ENCODE data around the gene PEPD.

DNA sequence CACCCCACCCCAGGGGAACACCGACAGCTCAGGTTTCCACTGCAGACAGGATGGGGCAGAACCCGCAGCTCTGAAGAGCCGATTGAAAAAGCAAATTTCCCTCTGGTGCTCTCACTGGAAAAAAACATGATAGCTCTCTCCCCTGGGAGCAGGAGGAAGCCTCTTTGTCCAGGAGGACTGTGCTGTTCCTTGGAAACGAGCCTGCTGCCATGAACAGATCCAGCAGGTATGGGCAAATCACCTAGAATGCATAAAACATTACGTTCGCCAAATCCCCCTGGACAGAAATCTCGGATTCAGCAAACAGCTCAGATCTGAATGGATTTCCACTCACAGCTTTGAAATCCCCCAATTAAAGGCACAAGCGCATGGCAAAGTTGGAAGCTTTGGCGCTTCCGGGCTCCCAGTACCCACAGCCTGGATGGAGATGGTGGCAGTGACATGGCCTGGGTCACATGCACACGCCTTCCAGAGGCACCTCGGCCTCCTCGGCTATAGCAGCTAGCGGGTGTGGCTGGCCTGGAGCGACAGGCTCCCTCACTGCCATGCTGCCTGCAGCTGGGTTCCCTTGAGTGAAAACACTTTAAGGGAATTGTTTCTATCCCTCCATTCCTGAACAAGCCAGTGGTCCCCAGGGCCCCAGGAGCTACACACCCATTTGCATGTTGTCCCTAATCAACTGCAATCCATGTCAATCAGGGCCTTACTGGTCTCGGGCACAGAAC is 89.0 kb downstream of the PEPD start:
- TF ChIP-seq, protein P1, sequence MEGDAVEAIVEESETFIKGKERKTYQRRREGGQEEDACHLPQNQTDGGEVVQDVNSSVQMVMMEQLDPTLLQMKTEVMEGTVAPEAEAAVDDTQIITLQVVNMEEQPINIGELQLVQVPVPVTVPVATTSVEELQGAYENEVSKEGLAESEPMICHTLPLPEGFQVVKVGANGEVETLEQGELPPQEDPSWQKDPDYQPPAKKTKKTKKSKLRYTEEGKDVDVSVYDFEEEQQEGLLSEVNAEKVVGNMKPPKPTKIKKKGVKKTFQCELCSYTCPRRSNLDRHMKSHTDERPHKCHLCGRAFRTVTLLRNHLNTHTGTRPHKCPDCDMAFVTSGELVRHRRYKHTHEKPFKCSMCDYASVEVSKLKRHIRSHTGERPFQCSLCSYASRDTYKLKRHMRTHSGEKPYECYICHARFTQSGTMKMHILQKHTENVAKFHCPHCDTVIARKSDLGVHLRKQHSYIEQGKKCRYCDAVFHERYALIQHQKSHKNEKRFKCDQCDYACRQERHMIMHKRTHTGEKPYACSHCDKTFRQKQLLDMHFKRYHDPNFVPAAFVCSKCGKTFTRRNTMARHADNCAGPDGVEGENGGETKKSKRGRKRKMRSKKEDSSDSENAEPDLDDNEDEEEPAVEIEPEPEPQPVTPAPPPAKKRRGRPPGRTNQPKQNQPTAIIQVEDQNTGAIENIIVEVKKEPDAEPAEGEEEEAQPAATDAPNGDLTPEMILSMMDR (IDR thresholded peaks at IDR 0.05; ENCODE audit: low read length) = no peak
- TF ChIP-seq EZH2 (IDR thresholded peaks at IDR 0.05; ENCODE audit: borderline replicate concordance, low read length) = no peak

Measured in OCI-LY1 (cell line).